HG02798 (cell line): Measurements from ENCODE around the gene IFNA21.
"Not testable (repeated sequence)": the region's sequence is repeated elsewhere in the genome, so short reads cannot be mapped to it uniquely, and the experiment has no call there.

Experiments
- ATAC-seq: cut with Tn5 transposase; IDR thresholded peaks from one replicate; pipeline ENCODE4 v1.9.1; 2021; ENCODE audit warnings: mild to moderate bottlenecking; ENCODE audit not compliant: unreplicated experiment, poor library complexity

IFNA21 gene

DNA sequence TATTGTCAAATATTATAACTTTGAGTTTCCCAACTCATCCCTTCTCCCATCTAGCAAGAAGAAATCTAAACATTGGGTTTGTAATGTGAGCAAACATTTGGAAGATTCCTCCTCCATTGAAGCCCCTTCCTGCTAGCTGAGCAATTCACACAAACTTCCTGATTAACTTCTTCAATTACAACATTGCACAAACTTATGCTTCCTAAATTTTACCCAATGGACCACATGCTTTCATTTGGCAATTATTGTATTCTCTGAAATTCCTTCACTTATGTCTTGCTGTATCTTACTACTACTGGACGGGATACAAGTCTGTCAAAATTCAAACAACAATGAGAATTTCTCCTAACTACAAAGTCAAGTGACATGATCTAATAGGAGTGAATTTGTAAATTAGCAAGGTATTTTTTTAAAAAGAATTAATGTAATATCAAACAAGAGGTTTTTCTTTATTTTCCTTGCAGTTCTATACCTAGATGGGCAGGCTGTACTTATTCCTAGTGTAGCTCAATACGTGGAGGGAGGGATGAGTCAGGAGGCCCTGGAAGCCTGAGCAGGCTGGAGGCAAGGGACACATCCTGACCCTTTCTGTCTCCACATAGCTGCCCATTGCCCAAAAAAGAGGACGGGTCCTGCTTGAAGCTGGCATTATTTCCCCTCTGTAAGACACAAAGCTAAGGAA is 13.0 kb downstream of the IFNA21 start:
- peak; percentile 30 for ATAC-seq

DNA sequence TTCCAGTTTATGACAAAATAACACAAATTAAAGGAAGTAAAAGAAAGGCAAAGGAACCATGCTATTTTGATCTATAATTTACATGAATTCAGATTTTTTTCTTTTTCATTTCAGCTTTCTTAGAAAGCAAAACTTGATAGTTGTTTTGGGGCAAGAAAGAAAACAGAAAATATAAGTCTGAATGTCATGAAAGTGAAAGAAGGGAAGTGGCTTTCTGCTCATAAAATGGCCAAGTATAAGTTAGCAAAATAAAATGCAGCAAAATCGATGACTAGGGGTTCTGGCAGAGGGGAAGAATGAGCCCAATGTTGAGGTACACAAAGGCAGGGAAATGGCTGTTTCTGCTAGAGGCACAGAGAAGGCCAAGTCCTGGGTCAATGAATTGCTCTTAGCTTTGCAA is 21.9 kb downstream of the IFNA21 start:
- ATAC-seq: peak; percentile 68

DNA sequence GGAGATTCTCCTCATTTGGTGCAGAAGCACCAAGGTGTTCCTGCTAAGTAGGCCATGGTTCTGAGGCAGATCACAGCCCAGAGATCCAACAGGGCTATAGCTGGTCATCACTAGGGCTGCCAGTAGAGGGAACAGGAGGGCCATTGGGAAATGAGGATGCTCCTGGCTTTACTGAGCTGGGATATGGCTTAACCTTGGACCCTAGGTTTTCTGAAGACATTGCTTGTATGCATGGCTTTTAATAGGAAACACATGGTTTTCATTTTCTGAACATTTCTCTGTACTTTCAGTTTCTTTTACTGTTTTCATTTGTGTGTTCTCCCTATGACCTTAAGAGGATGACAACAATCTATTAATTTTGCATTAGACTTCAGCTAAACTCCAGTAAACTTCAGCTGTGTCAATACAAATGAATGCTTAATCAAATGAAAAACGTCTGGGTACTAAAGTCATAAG is 25.0 kb downstream of the IFNA21 start, which contains the start of gene IFNW1:
Gene IFNW1, minus strand, starts transcription at position 406 of the 456 bp plus-strand sequence. Its CDS starts 262 bp downstream, at position 144.
- ATAC-seq: peak; percentile 77

DNA sequence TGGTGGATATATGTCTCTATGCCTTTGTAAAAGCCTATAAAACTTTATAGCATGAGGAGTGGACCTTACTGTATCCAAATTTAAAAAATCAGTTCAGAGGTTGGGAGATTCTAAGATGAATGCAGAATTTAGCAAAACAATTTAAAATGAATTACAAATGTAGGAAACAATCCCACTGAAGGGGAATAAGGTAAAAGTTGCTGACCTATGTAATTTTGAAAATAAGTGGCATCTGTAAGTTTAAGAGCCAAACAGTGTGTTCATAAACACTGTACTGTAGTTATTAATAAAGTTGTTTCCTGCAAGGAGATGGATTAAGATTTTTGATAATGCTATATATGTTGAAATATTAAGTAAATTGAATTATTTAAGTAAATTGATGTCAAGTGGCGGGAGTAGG is 29.4 kb downstream of the IFNA21 start:
- no peak for ATAC-seq

DNA sequence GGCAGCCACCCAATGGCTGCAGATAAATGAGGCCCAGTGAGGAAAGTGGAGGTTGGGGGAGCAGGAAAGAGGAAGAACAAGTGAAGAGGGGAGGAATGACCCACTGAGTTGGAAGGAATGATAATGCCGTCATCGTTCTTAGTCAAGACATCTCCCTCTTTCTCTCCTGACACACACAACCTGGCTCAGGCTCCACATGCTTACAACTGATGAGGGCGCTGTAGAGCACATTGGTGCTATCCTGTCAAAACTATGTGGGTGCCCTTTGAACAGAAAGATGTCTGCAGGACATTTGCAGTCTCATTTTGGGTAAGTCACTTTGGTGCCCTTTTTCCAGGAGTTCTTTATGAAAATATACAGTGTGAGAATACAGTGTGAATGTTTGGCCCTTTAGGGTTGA is 30.7 kb downstream of the IFNA21 start:
- ATAC-seq: no peak

DNA sequence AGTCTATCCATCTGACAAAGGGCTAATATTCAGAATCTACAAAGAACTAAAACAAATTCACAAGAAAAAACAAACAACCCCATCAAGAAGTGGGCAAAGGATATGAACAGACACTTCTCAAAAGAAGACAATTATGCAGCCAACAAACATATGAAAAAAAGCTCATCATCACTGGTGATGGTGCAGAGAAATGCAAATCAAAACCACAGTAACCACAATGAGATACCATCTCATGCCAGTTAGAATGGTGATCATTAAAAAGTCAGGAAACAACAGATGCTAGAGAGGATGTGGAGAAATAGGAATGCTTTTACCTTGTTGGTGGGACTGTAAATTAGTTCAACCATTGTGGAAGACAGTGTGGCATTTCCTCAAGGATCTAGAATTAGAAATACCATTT is 38.3 kb downstream of the IFNA21 start:
- ATAC-seq: not testable (repeated sequence)

DNA sequence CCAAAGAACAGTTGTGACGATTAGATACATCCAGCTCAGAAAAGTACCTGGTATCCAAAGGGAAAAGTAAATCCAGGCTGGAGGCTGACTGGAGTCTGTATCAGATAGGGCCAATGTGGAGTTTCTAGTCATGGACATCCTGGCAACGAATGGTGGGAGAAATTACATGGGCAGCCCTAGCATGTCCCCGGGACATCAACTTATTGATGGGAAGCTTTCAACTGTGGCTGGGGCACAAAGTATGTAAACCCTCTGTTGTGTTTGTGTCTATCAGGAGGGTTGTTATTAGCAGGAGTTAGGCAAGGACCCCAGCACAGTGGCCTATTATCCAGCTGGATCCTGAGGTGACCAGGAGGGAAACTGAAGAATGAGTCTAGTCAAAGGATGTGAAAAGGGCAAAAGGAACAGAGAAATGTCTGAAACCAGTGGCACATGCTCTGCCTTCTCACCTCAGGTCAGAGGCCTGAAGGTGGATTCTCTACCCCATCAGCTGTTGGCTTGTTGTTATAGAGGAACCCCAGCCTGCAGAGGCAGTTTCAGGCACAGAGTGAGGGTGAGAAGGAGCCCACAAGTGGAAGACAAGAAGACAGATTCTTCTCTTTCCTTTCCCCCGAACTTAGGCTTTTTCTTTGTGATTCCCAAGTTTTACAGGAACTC is 44.7 kb downstream of the IFNA21 start:
- peak; percentile 98 for ATAC-seq

DNA sequence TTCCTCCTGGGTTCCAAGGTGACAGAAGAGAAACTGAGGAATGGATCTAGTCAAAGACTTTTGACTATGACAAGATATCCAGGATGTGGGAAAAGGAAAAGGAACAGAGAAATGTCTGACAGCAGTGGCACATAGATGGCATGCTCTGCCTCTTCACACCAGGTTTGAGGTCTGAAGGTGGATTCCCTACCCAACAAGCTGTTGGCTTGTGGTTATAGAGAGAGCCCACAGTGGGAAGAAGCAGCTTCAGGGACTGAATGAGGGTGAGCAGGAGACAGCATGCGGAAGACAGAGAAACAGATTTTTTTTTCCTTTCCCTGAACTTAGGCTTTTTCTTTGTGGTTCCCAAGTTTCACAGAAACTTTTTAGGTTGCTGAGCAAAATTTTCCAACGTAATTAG is 45.4 kb downstream of the IFNA21 start:
- ATAC-seq: peak; percentile 60

DNA sequence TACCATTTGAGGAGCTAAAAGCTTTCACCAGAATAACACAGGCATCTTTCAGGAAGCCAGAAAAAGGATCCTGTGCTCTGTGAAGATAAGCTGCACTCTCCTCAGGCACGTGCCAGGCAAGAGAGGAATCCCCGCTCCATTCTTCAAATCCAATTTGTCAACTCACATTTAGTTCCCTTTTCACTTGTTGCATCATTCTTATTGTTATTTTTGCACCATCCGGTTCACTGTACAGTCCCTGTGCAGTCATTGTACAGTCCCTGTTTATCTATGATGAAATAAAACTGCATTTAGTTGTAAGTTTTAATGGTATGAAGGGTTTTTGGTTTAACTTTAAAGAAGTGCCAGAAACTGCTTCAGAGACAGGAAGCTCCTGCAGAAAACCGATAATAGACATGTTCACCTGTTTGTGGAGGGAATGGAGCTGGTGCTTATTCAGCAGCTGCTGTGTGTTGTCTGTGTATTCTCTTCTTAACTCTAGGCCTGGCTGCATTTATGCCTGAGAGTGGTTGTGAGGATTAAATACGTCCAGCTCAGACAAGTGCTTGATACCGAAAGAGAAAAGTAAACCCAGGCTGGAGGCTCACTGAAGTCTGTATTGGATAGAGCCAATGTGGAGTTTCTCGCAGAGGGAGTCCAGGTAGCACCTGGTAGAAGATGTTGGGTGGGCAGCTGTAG is 47.2 kb downstream of the IFNA21 start:
- no peak for ATAC-seq
